Endodermal cell (in vitro differentiated cells): Measurements from ENCODE around the gene PODNL1. TPM values are rescaled to one million over a fixed set of nuclear protein-coding genes. Genes with fewer than 3 reads are reported as not detected.

ENCODE experiments used
- DNase-seq: peaks from one replicate; pipeline ENCODE4 v3.0.0-alpha.2; 2017
- H3K27ac ChIP-seq: 2 replicates; pipeline ENCODE4 v1.5.1; 2013; ENCODE audit warnings: mild to moderate bottlenecking, low read depth, low read length, moderate library complexity
- H3K27me3 ChIP-seq: 2 replicates; pipeline ENCODE4 v1.6.1; 2013; ENCODE audit warnings: mild to moderate bottlenecking, low read length, moderate library complexity; ENCODE audit not compliant: insufficient read depth, control insufficient read depth, poor library complexity, severe bottlenecking
- H3K36me3 ChIP-seq: 2 replicates; pipeline ENCODE4 v1.7.0; 2013; ENCODE audit warnings: mild to moderate bottlenecking, low read length, moderate library complexity; ENCODE audit not compliant: control insufficient read depth, insufficient read depth
- H3K4me1 ChIP-seq: one replicate; pipeline ENCODE4 v1.7.0; 2013; ENCODE audit warnings: low read length; ENCODE audit not compliant: control insufficient read depth, insufficient read depth
- H3K4me3 ChIP-seq: 2 replicates; pipeline ENCODE4 v1.5.1; 2013; ENCODE audit warnings: mild to moderate bottlenecking, low read length, moderate library complexity
- H3K9ac ChIP-seq: 2 replicates; pipeline ENCODE4 v1.6.1; 2013; ENCODE audit warnings: mild to moderate bottlenecking, low read length, moderate library complexity; ENCODE audit not compliant: poor library complexity, severe bottlenecking; ENCODE audit errors: extremely low read depth
- H3K9me3 ChIP-seq: 2 replicates; pipeline ENCODE4 v1.6.1; 2013; ENCODE audit warnings: mild to moderate bottlenecking, low read length, moderate library complexity; ENCODE audit not compliant: control insufficient read depth
- H3K27ac Mint-ChIP-seq: 2 replicates; pipeline ENCODE4 v1.8.0; 2020; ENCODE audit warnings: mixed read lengths
- H3K27me3 Mint-ChIP-seq: 2 replicates; pipeline ENCODE4 v1.8.0; 2021; ENCODE audit warnings: mild to moderate bottlenecking, mixed read lengths; ENCODE audit not compliant: insufficient read depth
- H3K36me3 Mint-ChIP-seq: 2 replicates; pipeline ENCODE4 v1.8.0; 2020; ENCODE audit warnings: low read depth, mixed read lengths
- H3K4me1 Mint-ChIP-seq: 2 replicates; pipeline ENCODE4 v1.8.0; 2020; ENCODE audit warnings: mixed read lengths
- H3K4me3 Mint-ChIP-seq: 2 replicates; pipeline ENCODE4 v1.8.0; 2020; ENCODE audit warnings: mild to moderate bottlenecking, moderate library complexity, mixed read lengths
- H3K9me3 Mint-ChIP-seq: 2 replicates; pipeline ENCODE4 v1.8.0; 2020; ENCODE audit warnings: mild to moderate bottlenecking, mixed read lengths
- CTCF ChIP-seq: fragments of 200-600 bp; sonication (generic); conservative IDR thresholded peaks from 2 replicates; pipeline ENCODE4 v1.5.0; 2021; ENCODE audit warnings: antibody characterized with exemption, mild to moderate bottlenecking
- WGBS, 2 experiments: methylation state at CpG; one replicate each; pipeline versions ENCODE4 v1.1.5 to v1.1.7; 2013; ENCODE audit warnings: missing lambda C conversion rate in 2 of 2, mixed read lengths in 1 of 2; ENCODE audit not compliant: insufficient coverage in 1 of 2, insufficient read length in 1 of 2; 5-methylcytosine and 5-hydroxymethylcytosine counted together
- total RNA-seq, 2 donors: library from RNA; stranded (reverse); fragmentation: NEBNext Ultra II Directional in 1 of 2; extraction: Animal tissue kit (Norgen Biotek cat#: 25700) in 1 of 2; gene quantifications; 2 replicates in 1 of 2; 3 replicates in 1 of 2; pipeline ENCODE4 v1.2.1, GENCODE V29; 2021

Gene PODNL1
- total RNA-seq, 2 donors from 2014 or later: 0.29 TPM; not detected in 1

GRCh38 chr19:13888281-13888680 lies 49.9 kb downstream of the PODNL1 start:
- WGBS, 2 experiments: 88 to 94% methylated on average over 13 to 16 of the region's 16 CpGs
- H3K4me3 Mint-ChIP-seq: no peak overlapping the region
- no peak overlapping the region for H3K9ac ChIP-seq

GRCh38 chr19:13887517-13887916 lies 50.7 kb downstream of the PODNL1 start:
- no peaks in the 10 kb centered on the region for H3K9me3 ChIP-seq
- DNase-seq: no peak
- Mint-ChIP-seq H3K27me3 (no peaks in the 10 kb centered on the region), H3K4me3 (no peak overlapping the region), H3K4me1 (no peaks in the 10 kb centered on the region), H3K36me3 (peaks cover 2% of the 10 kb centered on the region), H3K9me3 (no peaks in the 10 kb centered on the region), H3K27ac (no peak overlapping the region)
- no peak overlapping the region for H3K27ac ChIP-seq
- no peaks in the 10 kb centered on the region for H3K27me3 ChIP-seq
- no peak overlapping the region for H3K4me3 ChIP-seq
- TF ChIP-seq CTCF: no peak
- 80 to 89% methylated on average over 2 to 5 of the region's 5 CpGs for WGBS, 2 experiments
- no peaks in the 10 kb centered on the region for H3K4me1 ChIP-seq
- H3K9ac ChIP-seq: no peak overlapping the region
- no peaks in the 10 kb centered on the region for H3K36me3 ChIP-seq

More at GRCh38 chr19:13888281-13888680, 49.9 kb downstream of the PODNL1 start:
- Mint-ChIP-seq H3K27me3 (no peaks in the 10 kb centered on the region), H3K4me1 (no peaks in the 10 kb centered on the region), H3K36me3 (peaks cover 2% of the 10 kb centered on the region), H3K27ac (no peak overlapping the region), H3K9me3 (no peaks in the 10 kb centered on the region)
- Histone ChIP-seq H3K27ac (no peak overlapping the region), H3K4me3 (no peak overlapping the region), H3K27me3 (no peaks in the 10 kb centered on the region), H3K9me3 (no peaks in the 10 kb centered on the region), H3K36me3 (no peaks in the 10 kb centered on the region), H3K4me1 (no peaks in the 10 kb centered on the region)
- no peak for TF ChIP-seq CTCF
- no peak for DNase-seq

DNA sequence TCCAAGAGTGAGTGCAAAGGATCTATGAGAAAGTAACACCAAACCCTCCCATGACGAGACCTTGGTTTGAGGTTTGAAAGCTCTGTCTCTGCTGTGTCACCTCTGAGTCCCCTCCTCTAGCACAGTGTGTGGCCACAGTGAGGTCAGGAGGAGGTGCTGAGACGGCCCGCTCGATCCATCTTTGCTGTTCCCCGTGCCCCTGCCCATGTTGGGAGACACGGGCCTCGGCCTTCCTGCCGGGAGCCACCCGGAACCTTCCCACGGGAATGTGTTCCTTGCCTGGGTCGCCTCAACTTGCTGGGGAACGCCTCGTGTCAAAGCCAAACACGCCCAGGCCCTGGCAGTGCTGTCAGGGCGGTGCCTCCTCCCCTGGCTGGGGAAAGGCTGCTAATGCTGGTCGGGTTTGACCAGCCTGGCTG lies 51.2 kb downstream of the PODNL1 start:
- H3K9me3 Mint-ChIP-seq: no peaks in the 10 kb centered on the region
- H3K4me1 ChIP-seq: no peaks in the 10 kb centered on the region
- no peaks in the 10 kb centered on the region for H3K4me1 Mint-ChIP-seq
- H3K4me3 ChIP-seq: no peak overlapping the region
- no peaks in the 10 kb centered on the region for H3K9me3 ChIP-seq
- no peaks in the 10 kb centered on the region for H3K27me3 Mint-ChIP-seq
- no peak overlapping the region for H3K9ac ChIP-seq
- peaks cover 2% of the 10 kb centered on the region for H3K36me3 Mint-ChIP-seq
- no peaks in the 10 kb centered on the region for H3K27me3 ChIP-seq
- no peaks in the 10 kb centered on the region for H3K36me3 ChIP-seq
- no peak overlapping the region for H3K4me3 Mint-ChIP-seq
- 78 to 82% methylated on average over 13 to 16 of the region's 16 CpGs for WGBS, 2 experiments
- H3K27ac ChIP-seq: no peak overlapping the region
- TF ChIP-seq CTCF: no peak
- no peak overlapping the region for H3K27ac Mint-ChIP-seq
- DNase-seq: no peak
